ENCODE results near the gene ADAMTS3. TPM values are rescaled to one million over a fixed set of nuclear protein-coding genes. Genes with fewer than 3 reads are reported as not detected.

ADAMTS3 gene
- total RNA-seq, 1 experiment from 2014 or later, result 4.7 TPM

DNA sequence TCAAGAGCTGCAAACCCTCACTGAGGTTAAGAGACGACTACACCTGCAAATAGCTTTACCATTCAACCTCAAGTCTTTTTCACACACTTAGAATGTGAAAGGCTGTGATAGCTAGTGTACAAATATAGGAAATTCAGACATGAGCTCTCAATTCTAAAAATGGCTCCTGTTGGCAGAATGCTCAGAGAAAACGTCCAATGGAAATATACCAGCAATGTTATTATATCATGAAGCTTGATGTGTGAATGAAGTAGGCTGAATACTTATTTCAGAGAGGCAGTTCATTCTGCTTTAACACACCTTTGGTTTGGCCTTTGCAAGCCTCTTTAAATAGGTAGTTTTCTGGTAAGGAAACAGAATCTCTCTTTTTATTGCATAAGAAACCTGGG is 227.6 kb downstream of the ADAMTS3 start:
- no peak overlapping the region for H3K4me3 ChIP-seq (ENCODE audit: insufficient read depth, low read depth, low read length)
- DNase-seq, result no peak
- no peaks in the 10 kb centered on the region for H3K36me3 ChIP-seq (replicated peaks; ENCODE audit: control insufficient read depth, insufficient read depth, low read length)
- H3K27me3 ChIP-seq (ENCODE audit: control insufficient read depth, insufficient read depth, low read length), result no peaks in the 10 kb centered on the region

DNA sequence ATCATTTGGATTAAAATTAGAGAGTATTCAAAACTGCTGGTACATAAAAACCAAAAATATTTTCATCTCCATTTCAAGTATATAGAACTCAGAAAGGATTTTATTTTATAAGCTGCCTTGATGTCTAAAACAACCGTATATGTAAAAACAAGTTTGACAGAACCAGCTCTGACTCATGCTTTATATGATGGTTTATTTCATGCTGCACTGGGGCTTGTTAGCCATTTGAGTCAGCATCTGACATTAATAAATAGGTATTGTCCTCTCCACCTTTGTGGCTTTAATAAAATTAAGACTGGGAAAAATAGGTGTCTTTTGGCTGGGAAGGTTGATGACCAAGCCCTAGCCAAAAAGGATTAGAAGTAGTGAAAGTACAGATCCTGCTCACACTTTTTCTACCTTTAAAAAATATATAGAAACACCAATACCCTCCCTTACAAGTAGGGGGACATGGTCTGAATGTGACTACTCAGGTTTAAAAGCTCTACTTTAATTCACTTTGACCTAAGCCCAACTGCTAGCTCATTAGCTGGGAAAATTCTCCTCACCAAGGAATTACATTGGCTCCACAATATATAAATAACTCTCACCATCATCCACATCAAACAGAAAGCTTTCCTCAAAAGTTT is 228.1 kb downstream of the ADAMTS3 start:
- H3K36me3 ChIP-seq (replicated peaks; ENCODE audit: control insufficient read depth, insufficient read depth, low read length), result no peaks in the 10 kb centered on the region
- no peak overlapping the region for H3K4me3 ChIP-seq (ENCODE audit: insufficient read depth, low read depth, low read length)
- H3K27me3 ChIP-seq (ENCODE audit: control insufficient read depth, insufficient read depth, low read length), result no peaks in the 10 kb centered on the region
- DNase-seq, result no peak

- no peak for DNase-seq
- Histone ChIP-seq H3K4me3 (ENCODE audit: insufficient read depth, low read depth, low read length) (no peak overlapping the region), H3K27me3 (ENCODE audit: control insufficient read depth, insufficient read depth, low read length) (no peaks in the 10 kb centered on the region), H3K36me3 (replicated peaks; ENCODE audit: control insufficient read depth, insufficient read depth, low read length) (no peaks in the 10 kb centered on the region)
These were observed 231.0 kb downstream of the ADAMTS3 start for GRCh38 chr4:72338060-72338459.

GRCh38 chr4:72330381-72330780 is 238.6 kb downstream of the ADAMTS3 start:
- Histone ChIP-seq H3K4me3 (ENCODE audit: insufficient read depth, low read depth, low read length) (no peak overlapping the region), H3K27me3 (ENCODE audit: control insufficient read depth, insufficient read depth, low read length) (no peaks in the 10 kb centered on the region), H3K36me3 (replicated peaks; ENCODE audit: control insufficient read depth, insufficient read depth, low read length) (no peaks in the 10 kb centered on the region)
- no peak for DNase-seq

DNA sequence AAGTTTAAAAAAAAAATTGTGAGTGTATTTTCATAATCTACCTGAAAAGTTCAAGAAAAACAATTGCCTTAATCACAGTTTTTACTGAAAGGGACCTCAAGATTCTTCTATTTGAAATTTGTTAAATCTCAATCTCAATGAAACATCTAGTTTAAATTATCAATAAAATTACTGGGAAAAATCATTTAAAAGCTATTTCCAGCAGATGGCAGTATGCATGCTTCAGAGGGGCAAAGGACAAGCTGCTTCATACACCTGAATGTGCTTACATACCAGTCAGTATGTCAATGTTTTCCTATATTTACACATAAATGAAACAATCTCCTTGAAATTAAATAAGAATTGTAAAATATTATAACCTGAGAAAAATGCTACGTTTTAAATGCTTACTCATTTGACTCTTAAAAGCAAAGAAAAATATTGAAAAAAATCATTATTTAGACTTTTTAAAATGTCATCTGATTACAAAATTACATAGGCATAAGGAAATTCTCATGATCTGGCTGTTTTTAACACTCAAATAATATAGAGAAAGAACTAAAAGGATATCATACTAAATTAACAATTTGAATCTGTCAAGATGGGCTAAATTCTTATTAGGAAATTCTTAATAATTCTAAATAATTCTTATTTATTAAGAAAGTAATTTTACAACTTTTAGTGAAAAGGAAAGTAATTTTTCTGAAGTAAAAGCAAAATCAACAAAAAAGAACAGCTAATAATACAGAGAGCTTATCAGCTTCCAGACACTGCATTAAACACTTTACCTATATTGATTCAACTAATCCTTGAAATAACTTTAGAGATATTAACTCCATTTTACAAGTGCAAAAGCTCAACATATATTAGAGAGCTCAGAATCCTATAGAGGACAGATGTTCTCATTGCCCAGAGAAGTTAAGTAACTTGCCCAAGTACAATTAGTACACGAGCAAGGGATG is 242.1 kb downstream of the ADAMTS3 start:
- Histone ChIP-seq H3K27me3 (ENCODE audit: control insufficient read depth, insufficient read depth, low read length) (no peaks in the 10 kb centered on the region), H3K4me3 (ENCODE audit: insufficient read depth, low read depth, low read length) (no peak overlapping the region), H3K36me3 (replicated peaks; ENCODE audit: control insufficient read depth, insufficient read depth, low read length) (no peaks in the 10 kb centered on the region)
- DNase-seq, result no peak

DNA sequence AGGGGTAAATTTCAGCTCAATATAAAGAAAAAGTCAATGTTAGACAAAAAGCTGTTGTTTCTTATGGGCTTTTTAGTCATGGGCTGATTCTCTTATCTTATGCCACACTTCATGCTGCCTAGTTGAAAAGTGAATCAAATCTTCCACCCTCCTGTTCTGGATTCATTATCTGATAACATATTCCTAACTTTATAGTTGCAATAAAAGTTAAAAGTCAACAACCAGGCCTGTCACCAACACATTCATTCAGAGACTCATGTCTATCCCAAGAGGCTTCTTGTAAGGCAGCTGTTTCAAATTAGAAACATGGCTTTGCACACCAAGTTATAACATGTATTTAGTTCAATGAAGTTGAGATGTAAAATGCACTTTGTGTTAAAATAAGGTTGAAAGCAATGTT is 243.8 kb downstream of the ADAMTS3 start:
- no peak overlapping the region for H3K4me3 ChIP-seq (ENCODE audit: insufficient read depth, low read depth, low read length)
- H3K27me3 ChIP-seq (ENCODE audit: control insufficient read depth, insufficient read depth, low read length), result no peaks in the 10 kb centered on the region
- no peaks in the 10 kb centered on the region for H3K36me3 ChIP-seq (replicated peaks; ENCODE audit: control insufficient read depth, insufficient read depth, low read length)
- no peak for DNase-seq

GRCh38 chr4:72323227-72323626 is 245.8 kb downstream of the ADAMTS3 start:
- no peak overlapping the region for H3K4me3 ChIP-seq (ENCODE audit: insufficient read depth, low read depth, low read length)
- no peak for DNase-seq
- H3K36me3 ChIP-seq (replicated peaks; ENCODE audit: control insufficient read depth, insufficient read depth, low read length), result no peaks in the 10 kb centered on the region
- no peaks in the 10 kb centered on the region for H3K27me3 ChIP-seq (ENCODE audit: control insufficient read depth, insufficient read depth, low read length)

DNA sequence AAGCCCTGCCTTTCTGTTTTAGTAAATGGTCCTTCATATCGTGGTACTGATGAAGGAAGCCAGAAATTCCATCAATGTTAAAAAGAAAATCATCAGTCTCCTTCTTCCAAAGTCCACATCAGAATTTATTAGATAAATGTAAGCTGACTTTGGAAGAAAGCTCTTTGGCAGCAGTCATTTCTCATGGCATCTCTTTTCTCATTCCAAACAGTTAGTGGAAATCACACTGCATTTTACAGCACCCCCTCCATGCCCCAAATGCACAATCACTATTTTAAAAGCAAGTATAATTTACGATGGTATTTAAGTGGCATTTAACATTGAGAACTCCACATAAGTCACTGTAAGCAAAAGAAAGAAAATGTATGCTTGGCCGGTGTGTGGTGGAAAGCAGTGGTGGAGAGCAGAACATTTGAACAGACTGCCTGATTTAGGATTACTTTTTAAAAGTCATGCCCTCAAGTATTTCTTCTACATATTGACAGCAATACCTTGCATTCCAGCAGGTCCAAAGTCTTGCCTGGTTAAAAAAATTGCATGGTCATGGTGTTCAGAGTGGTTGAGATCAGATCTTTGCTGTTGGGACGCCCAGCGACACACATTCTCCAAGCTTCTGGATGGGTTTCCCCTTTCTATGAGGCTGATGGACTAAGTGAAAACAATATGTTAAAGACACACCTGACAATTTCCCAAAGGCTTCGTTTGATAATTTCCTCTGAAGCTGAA is 248.6 kb downstream of the ADAMTS3 start:
- Histone ChIP-seq H3K27me3 (ENCODE audit: control insufficient read depth, insufficient read depth, low read length) (no peaks in the 10 kb centered on the region), H3K4me3 (ENCODE audit: insufficient read depth, low read depth, low read length) (no peak overlapping the region), H3K36me3 (replicated peaks; ENCODE audit: control insufficient read depth, insufficient read depth, low read length) (no peaks in the 10 kb centered on the region)
- no peak for DNase-seq

DNA sequence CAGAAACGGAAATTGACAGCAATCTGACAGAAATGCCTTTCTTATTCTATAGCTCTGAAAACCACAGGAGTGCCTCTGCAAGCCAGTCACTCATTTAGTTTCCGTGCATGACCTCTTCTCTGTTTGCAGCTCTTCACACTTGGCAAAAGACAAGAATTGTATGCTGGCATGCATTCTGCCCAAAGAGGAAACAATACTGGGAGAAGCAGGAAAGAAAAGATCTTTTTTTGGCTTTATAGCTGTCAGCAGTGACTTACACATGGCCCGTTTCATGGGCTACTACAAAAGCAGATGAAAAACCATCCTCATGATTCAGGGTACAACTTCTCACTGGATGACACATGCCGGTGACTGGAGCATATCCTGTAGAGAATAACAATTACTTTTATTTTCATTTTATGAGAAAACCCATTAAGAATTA is 249.4 kb downstream of the ADAMTS3 start:
- H3K36me3 ChIP-seq (replicated peaks; ENCODE audit: control insufficient read depth, insufficient read depth, low read length), result no peaks in the 10 kb centered on the region
- no peak overlapping the region for H3K4me3 ChIP-seq (ENCODE audit: insufficient read depth, low read depth, low read length)
- no peak for DNase-seq
- H3K27me3 ChIP-seq (ENCODE audit: control insufficient read depth, insufficient read depth, low read length), result no peaks in the 10 kb centered on the region

DNA sequence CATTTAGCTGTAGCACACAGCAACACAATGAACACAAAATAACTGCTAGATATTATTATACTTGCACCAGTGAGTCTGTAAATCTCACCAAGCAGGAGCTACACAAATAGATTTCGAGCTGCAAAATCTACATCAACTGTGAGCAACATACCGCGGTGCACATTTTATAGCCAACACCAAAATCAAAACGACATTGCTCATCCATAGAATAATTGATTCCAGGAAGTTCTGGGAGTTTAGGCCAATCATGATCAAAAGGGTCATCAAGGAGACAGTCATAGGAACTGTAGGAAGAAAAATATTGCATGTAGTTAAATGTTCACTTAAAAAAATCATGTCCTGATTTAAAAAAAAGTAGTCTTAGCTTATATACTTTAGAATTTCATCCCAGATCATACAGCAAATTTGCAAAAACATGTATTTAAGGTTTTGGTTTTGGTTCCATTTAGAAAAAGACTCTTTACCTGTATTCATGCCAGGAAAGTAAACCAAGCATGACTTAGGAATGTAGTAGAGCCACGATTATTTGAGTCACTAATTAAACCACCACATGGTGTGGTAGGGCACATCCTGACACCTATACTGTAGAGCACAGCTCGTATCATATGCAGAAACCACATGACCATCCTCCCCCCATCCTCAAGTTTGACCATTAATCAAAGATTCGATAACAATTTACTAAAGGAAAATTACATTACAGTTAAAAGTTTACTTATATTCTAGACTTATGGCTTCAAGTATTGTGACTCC is 250.4 kb downstream of the ADAMTS3 start:
- H3K4me3 ChIP-seq (ENCODE audit: insufficient read depth, low read depth, low read length), result no peak overlapping the region
- H3K27me3 ChIP-seq (ENCODE audit: control insufficient read depth, insufficient read depth, low read length), result no peaks in the 10 kb centered on the region
- DNase-seq, result no peak
- H3K36me3 ChIP-seq (replicated peaks; ENCODE audit: control insufficient read depth, insufficient read depth, low read length), result no peaks in the 10 kb centered on the region

- H3K27me3 ChIP-seq (ENCODE audit: control insufficient read depth, insufficient read depth, low read length), result no peaks in the 10 kb centered on the region
- H3K36me3 ChIP-seq (replicated peaks; ENCODE audit: control insufficient read depth, insufficient read depth, low read length), result no peaks in the 10 kb centered on the region
- no peak overlapping the region for H3K4me3 ChIP-seq (ENCODE audit: insufficient read depth, low read depth, low read length)
- DNase-seq, result no peak
These were observed 254.2 kb downstream of the ADAMTS3 start for GRCh38 chr4:72314869-72315268.

DNA sequence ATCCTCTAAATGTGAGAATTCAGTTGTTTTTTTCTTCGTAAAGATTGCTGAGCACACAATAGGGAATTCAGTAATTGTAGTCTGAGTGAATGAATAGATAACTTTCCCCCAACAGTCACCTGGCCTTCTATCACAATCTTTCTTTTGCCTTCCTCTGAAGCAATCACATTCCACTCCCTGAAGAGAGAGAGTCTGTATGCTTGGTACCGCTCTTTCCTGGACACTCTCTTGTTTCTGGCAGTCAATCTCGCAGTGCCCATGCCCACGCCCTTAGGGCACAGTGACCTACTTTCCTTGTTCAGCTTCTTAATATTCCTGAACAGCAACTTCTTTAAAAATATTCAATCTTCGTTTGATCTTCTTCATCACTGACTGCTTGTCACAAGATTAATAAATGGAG is 255.9 kb downstream of the ADAMTS3 start:
- H3K4me3 ChIP-seq (ENCODE audit: insufficient read depth, low read depth, low read length), result no peak overlapping the region
- no peaks in the 10 kb centered on the region for H3K36me3 ChIP-seq (replicated peaks; ENCODE audit: control insufficient read depth, insufficient read depth, low read length)
- DNase-seq, result no peak
- H3K27me3 ChIP-seq (ENCODE audit: control insufficient read depth, insufficient read depth, low read length), result no peaks in the 10 kb centered on the region

GRCh38 chr4:72312032-72312650 is 256.9 kb downstream of the ADAMTS3 start:
- peak; percentile 0 for DNase-seq
- H3K4me3 ChIP-seq (ENCODE audit: insufficient read depth, low read depth, low read length), result no peak overlapping the region

DNA sequence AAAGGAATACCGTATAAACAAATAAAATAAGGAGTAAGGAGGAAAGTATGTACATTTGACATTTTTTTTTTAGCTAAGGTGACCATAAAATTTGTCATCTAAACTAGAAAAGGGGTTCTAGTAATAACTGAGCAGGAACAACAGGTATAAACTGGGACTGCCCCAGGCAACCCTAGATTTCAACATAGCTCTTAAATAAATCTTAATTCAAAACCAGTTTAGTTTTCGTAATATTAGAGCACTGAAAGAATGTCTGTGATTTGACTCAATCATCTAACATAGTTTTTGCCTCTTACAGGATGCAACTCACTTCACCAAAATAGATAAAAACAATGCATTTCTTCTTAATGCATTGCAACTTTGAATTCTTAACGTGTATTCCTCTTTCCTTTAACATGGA is 257.7 kb downstream of the ADAMTS3 start:
- no peak for DNase-seq
- H3K27me3 ChIP-seq (ENCODE audit: control insufficient read depth, insufficient read depth, low read length), result no peaks in the 10 kb centered on the region
- no peak overlapping the region for H3K4me3 ChIP-seq (ENCODE audit: insufficient read depth, low read depth, low read length)
- no peaks in the 10 kb centered on the region for H3K36me3 ChIP-seq (replicated peaks; ENCODE audit: control insufficient read depth, insufficient read depth, low read length)

More at GRCh38 chr4:72312032-72312650, 256.9 kb downstream of the ADAMTS3 start:
- Histone ChIP-seq H3K27me3 (ENCODE audit: control insufficient read depth, insufficient read depth, low read length) (no peaks in the 10 kb centered on the region), H3K36me3 (replicated peaks; ENCODE audit: control insufficient read depth, insufficient read depth, low read length) (no peaks in the 10 kb centered on the region)

Measured in H7 (cell line).